ENCODE results near the gene TMEM186.
A peak's percentile ranks its signal among the peaks of the same experiment; 100 is the strongest.
"Not testable (repeated sequence)": the region's sequence is repeated elsewhere in the genome, so short reads cannot be mapped to it uniquely, and the experiment has no call there.

TMEM186 gene, protein sequence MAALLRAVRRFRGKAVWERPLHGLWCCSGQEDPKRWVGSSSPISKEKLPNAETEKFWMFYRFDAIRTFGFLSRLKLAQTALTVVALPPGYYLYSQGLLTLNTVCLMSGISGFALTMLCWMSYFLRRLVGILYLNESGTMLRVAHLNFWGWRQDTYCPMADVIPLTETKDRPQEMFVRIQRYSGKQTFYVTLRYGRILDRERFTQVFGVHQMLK

DNA sequence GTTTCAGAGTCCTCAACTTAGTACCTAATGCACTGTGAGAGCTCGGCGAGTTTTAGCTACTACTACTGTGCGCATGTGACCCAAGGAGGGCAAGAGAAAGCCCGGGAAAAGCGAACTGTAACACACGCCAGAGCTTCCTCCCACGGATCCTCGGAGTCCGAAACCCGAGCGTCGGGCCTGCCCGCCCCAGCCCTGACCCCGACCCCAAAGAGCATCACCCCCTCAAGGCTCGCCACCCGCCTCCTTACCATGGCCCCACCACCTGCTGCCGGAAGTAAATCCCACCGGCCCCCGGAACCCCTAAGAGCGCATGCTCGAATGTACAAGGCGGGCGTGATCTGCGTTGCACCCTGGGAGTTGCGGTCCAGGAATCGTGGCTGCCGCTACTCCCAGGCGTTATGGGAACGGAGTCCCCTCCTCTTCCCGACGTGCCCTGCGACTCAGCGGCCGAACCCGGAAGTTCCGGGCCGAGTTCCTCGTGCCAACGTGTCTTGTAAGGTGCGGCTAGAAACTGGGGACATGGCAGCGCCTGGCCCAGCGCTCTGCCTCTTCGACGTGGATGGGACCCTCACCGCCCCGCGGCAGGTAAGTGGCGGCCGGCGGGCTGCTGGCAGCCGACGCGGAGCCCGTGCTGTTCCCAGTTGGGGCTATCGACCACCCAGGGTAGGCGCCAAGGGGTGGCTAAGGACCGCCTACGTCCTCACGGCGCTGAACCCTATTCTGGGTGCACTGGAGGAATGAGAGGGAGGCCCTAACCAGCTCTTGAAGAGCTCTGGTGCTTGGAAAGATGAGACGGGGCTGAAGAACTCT is at the start of gene TMEM186, which contains the start of gene PMM2:
TMEM186 (minus strand) TSS at position 276 of the 810 bp plus-strand sequence; CDS start at position 251, 25 bp downstream.
PMM2 (plus strand) TSS at position 476 of the 810 bp plus-strand sequence; CDS start at position 520, 44 bp downstream.
- peak within 1 kb of the TSS; percentile 78 for H3K4me3 ChIP-seq (ENCODE audit: low read depth, low read length)
- in situ Hi-C loops (cut with HindIII; ENCODE audit: low sequenced_read_pairs), result no loop called here
- TF ChIP-seq, protein P1, sequence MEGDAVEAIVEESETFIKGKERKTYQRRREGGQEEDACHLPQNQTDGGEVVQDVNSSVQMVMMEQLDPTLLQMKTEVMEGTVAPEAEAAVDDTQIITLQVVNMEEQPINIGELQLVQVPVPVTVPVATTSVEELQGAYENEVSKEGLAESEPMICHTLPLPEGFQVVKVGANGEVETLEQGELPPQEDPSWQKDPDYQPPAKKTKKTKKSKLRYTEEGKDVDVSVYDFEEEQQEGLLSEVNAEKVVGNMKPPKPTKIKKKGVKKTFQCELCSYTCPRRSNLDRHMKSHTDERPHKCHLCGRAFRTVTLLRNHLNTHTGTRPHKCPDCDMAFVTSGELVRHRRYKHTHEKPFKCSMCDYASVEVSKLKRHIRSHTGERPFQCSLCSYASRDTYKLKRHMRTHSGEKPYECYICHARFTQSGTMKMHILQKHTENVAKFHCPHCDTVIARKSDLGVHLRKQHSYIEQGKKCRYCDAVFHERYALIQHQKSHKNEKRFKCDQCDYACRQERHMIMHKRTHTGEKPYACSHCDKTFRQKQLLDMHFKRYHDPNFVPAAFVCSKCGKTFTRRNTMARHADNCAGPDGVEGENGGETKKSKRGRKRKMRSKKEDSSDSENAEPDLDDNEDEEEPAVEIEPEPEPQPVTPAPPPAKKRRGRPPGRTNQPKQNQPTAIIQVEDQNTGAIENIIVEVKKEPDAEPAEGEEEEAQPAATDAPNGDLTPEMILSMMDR (IDR thresholded peaks at IDR 0.05; ENCODE audit: low read depth, low read length), result no peak
- DNase-seq (ENCODE audit: low read depth, low spot score), result peak; percentile 97

DNA sequence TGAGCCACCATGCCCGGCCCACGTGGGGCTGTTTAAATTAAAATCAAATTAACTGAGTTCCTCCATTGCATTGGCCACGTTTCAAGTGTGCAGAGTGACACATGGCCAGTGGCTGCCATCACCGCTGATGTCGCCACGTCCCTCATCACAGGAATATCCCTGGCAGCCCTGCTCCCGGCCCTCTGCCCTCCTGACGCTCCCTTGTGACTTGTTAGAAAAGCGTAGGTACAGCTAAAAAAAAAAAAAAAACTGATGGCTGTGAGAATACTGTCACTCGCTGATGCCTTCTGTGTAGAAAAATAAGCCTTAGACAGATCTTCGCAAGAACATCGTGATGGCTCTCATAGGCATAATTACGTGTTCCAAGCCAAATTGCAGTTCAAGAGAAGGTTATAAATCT is 49.7 kb upstream of the TMEM186 start:
- TF ChIP-seq, protein P1 (IDR thresholded peaks at IDR 0.05; ENCODE audit: low read depth, low read length), result no peak
- in situ Hi-C loops (cut with HindIII; ENCODE audit: low sequenced_read_pairs), result no loop called here
- DNase-seq (ENCODE audit: low read depth, low spot score), result no peak
- no peak overlapping the region for H3K4me3 ChIP-seq (ENCODE audit: low read depth, low read length)

DNA sequence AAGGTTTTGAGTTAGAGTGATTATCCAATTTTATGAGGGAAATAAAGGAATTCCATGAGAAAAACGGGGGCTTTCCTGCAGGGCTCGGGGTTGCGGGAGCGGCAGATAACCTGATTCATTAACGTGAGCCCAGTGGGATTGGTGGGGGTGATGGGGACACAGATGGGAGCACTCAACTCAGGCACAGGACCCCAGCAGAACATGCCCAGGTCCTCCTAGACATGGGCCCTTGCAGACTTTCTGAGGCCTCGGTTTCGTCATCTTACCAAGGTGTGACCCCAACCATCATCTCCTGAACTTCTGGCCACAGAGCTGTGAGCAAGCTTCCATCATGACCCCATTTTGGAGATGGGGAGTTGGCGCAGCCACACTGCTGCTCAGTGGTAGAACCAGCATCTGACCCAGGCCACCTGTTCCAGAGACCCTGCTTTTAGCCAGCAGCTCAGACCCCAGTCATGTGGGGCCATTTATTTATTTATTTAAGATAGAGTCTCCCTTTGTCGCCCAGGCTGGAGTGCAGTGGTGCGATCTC is 49.0 kb upstream of the TMEM186 start:
- in situ Hi-C loops (cut with HindIII; ENCODE audit: low sequenced_read_pairs), result no loop called here
- TF ChIP-seq, protein P1 (IDR thresholded peaks at IDR 0.05; ENCODE audit: low read depth, low read length), result no peak
- DNase-seq (ENCODE audit: low read depth, low spot score), result no peak
- no peak overlapping the region for H3K4me3 ChIP-seq (ENCODE audit: low read depth, low read length)

DNA sequence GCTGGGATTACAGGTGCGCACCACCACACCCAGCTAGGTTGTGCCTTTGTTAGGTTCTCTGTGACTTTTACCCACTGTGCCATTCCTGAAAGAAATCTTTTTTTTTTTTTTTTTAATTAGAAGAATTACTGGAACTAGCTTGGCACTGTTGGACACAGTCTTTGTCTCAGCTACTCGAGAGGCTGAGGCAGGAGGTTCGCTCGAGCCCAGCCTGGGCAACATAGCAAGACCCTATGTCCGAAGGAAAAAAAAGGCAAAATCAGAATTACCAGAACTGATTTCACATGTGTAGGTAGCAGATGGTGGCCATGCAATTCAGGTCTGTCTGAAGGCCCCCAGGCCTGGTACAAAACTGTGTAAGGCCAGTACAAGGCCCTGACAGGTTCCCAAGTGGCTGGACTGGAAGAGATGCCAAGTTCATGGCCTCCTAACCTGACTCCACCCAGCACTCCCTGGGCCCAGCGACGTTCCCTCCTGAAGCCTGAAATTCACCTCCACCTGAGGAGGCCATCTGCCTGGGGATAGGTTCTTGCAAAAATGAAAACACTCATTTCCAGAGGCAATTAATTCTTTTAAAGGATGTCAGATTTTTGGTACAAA is 48.4 kb upstream of the TMEM186 start:
- in situ Hi-C loops (cut with HindIII; ENCODE audit: low sequenced_read_pairs), result no loop called here

DNA sequence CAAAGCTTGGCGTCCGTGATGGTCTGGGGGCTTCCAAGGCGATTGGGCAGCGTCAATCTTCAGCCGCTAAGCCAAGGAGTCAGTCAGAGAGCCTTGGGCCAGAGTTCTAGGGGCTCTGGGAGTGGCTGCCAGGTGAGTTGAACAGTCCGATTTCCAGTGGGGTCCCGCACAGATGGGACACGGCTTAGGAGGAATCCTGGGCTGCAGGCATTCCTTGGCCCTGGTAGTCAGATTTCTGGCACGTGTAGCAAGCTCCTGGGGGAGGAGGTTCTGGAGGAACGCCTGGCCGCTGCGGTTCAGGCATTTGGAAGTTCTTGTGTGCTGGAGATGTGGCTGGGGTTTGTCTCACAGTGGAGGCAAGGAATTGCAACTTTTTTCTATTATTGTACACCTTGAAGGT is 45.9 kb upstream of the TMEM186 start:
- DNase-seq (ENCODE audit: low read depth, low spot score); H3K4me3 ChIP-seq (ENCODE audit: low read depth, low read length); in situ Hi-C loops (cut with HindIII; ENCODE audit: low sequenced_read_pairs): not testable (repeated sequence)

More for the DNA sequence above, 48.4 kb upstream of the TMEM186 start:
- TF ChIP-seq, protein P1 (IDR thresholded peaks at IDR 0.05; ENCODE audit: low read depth, low read length), result no peak
- no peak for DNase-seq (ENCODE audit: low read depth, low spot score)
- no peak overlapping the region for H3K4me3 ChIP-seq (ENCODE audit: low read depth, low read length)

DNA sequence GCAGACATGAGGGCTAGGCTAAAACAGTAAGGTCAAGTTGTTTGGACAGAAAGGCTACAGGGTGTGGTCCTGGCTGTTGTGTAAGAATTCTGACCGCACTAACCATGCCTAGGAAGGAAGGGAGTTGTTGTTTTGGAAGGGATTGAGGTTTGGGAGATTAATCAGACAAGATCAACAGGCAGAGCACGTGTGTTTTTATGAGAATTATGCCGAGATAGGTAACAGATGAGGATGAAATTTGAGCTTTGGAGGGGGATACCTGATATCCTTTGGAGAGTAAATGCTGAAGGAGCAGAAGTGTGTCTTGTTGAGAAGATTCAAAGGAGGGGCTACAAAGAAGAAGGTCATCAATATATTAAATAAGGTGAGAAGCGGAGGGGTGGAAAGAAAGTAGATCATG is 44.6 kb upstream of the TMEM186 start:
- DNase-seq (ENCODE audit: low read depth, low spot score); in situ Hi-C loops (cut with HindIII; ENCODE audit: low sequenced_read_pairs); H3K4me3 ChIP-seq (ENCODE audit: low read depth, low read length): not testable (repeated sequence)

DNA sequence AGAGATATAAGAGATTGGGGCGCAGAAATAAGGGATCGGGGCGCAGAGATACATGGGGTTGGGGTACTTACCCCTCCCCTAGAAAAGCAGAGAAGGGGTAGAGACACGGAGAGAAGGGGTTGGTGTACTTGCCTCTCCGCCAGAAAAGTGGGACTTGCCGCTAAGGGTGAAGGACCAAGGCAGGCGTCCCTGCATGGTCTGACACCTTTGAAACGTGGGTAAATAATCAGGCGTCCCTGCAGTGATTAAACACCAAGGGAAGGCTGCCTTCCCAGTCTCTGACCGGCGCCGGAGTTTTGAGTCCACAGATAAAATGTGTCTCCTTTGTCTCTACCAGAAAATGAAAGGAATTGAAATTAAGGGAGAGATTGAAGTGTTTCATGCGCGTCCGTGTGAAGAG is 40.2 kb upstream of the TMEM186 start:
- in situ Hi-C loops (cut with HindIII; ENCODE audit: low sequenced_read_pairs); DNase-seq (ENCODE audit: low read depth, low spot score); H3K4me3 ChIP-seq (ENCODE audit: low read depth, low read length): not testable (repeated sequence)

DNA sequence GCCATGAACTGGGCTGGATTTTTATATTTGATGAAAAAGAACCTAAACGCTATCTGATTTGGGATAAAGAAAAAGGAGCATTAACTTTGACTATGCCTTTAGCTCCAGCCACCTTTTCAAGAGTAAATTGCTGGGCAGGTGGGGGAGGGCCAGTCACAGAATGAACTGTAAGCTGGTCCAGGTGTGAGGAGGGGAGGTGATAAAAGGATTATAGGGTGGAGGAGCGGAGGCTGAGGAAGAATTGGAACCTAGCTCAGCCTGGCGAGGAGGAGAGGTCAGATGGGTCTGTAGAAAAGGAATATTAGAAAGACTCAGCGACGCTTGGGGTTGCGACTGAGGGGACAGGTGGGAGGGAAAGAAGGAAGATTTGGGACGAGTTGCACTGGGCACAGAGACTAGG is 39.4 kb upstream of the TMEM186 start:
- DNase-seq (ENCODE audit: low read depth, low spot score); H3K4me3 ChIP-seq (ENCODE audit: low read depth, low read length); in situ Hi-C loops (cut with HindIII; ENCODE audit: low sequenced_read_pairs): not testable (repeated sequence)
